ENCODE results near the gene YTHDC1.
A peak's percentile ranks its signal among the peaks of the same experiment; 100 is the strongest.

YTHDC1 gene

GRCh38 chr4:68344049-68344448, 5.8 kb downstream of the YTHDC1 start:
- Histone ChIP-seq H3K27ac (ENCODE audit: poor library complexity, severe bottlenecking) (peak overlapping the region; percentile 83), H3K27me3 (ENCODE audit: insufficient read depth, poor library complexity, severe bottlenecking) (no peaks in the 10 kb centered on the region), H3K36me3 (ENCODE audit: low read depth) (peaks cover 59% of the 10 kb centered on the region), H3K4me3 (ENCODE audit: severe bottlenecking) (no peak overlapping the region), H3K9me3 (ENCODE audit: severe bottlenecking) (no peaks in the 10 kb centered on the region), H3K4me1 (ENCODE audit: insufficient read depth, poor library complexity, severe bottlenecking) (peaks cover 78% of the 10 kb centered on the region)
- TF ChIP-seq CTCF (IDR thresholded peaks at IDR 0.05; ENCODE audit: poor library complexity, severe bottlenecking): no peak
- no peak for DNase-seq (ENCODE audit: low spot score)
- ATAC-seq (ENCODE audit: low read depth): no peak

- peaks cover 59% of the 10 kb centered on the region for H3K36me3 ChIP-seq (ENCODE audit: low read depth)
- H3K27me3 ChIP-seq (ENCODE audit: insufficient read depth, poor library complexity, severe bottlenecking): no peaks in the 10 kb centered on the region
- TF ChIP-seq CTCF (IDR thresholded peaks at IDR 0.05; ENCODE audit: poor library complexity, severe bottlenecking): no peak
- no peak for DNase-seq (ENCODE audit: low spot score)
- H3K4me3 ChIP-seq (ENCODE audit: severe bottlenecking): no peak overlapping the region
- no peaks in the 10 kb centered on the region for H3K9me3 ChIP-seq (ENCODE audit: severe bottlenecking)
- H3K27ac ChIP-seq (ENCODE audit: poor library complexity, severe bottlenecking): peak overlapping the region; percentile 83
- ATAC-seq (ENCODE audit: low read depth): peak; percentile 65
- H3K4me1 ChIP-seq (ENCODE audit: insufficient read depth, poor library complexity, severe bottlenecking): peaks cover 75% of the 10 kb centered on the region
These were observed 7.8 kb downstream of the YTHDC1 start for GRCh38 chr4:68342134-68342533.

- no peaks in the 10 kb centered on the region for H3K27me3 ChIP-seq (ENCODE audit: insufficient read depth, poor library complexity, severe bottlenecking)
- peaks cover 68% of the 10 kb centered on the region for H3K36me3 ChIP-seq (ENCODE audit: low read depth)
- DNase-seq (ENCODE audit: low spot score): no peak
- no peaks in the 10 kb centered on the region for H3K9me3 ChIP-seq (ENCODE audit: severe bottlenecking)
- peak overlapping the region; percentile 0 for H3K27ac ChIP-seq (ENCODE audit: poor library complexity, severe bottlenecking)
- no peak overlapping the region for H3K4me3 ChIP-seq (ENCODE audit: severe bottlenecking)
- no peak for ATAC-seq (ENCODE audit: low read depth)
- TF ChIP-seq CTCF (IDR thresholded peaks at IDR 0.05; ENCODE audit: poor library complexity, severe bottlenecking): no peak
- peaks cover 41% of the 10 kb centered on the region for H3K4me1 ChIP-seq (ENCODE audit: insufficient read depth, poor library complexity, severe bottlenecking)
These were observed 11.3 kb downstream of the YTHDC1 start for GRCh38 chr4:68338625-68339024.

- no peak overlapping the region for H3K4me3 ChIP-seq (ENCODE audit: severe bottlenecking)
- DNase-seq (ENCODE audit: low spot score) (no peak), ATAC-seq (ENCODE audit: low read depth) (no peak)
- peaks cover 32% of the 10 kb centered on the region for H3K4me1 ChIP-seq (ENCODE audit: insufficient read depth, poor library complexity, severe bottlenecking)
- no peak for TF ChIP-seq CTCF (IDR thresholded peaks at IDR 0.05; ENCODE audit: poor library complexity, severe bottlenecking)
- H3K27me3 ChIP-seq (ENCODE audit: insufficient read depth, poor library complexity, severe bottlenecking): no peaks in the 10 kb centered on the region
- H3K36me3 ChIP-seq (ENCODE audit: low read depth): peaks cover 76% of the 10 kb centered on the region
- no peak overlapping the region for H3K27ac ChIP-seq (ENCODE audit: poor library complexity, severe bottlenecking)
- H3K9me3 ChIP-seq (ENCODE audit: severe bottlenecking): no peaks in the 10 kb centered on the region
These were observed 12.4 kb downstream of the YTHDC1 start for GRCh38 chr4:68337522-68337921.

GRCh38 chr4:68337004-68337403, 12.9 kb downstream of the YTHDC1 start:
- H3K36me3 ChIP-seq (ENCODE audit: low read depth): peaks cover 76% of the 10 kb centered on the region
- no peaks in the 10 kb centered on the region for H3K9me3 ChIP-seq (ENCODE audit: severe bottlenecking)
- H3K27ac ChIP-seq (ENCODE audit: poor library complexity, severe bottlenecking): no peak overlapping the region
- ATAC-seq (ENCODE audit: low read depth): no peak
- H3K4me3 ChIP-seq (ENCODE audit: severe bottlenecking): no peak overlapping the region
- H3K4me1 ChIP-seq (ENCODE audit: insufficient read depth, poor library complexity, severe bottlenecking): peaks cover 27% of the 10 kb centered on the region
- no peaks in the 10 kb centered on the region for H3K27me3 ChIP-seq (ENCODE audit: insufficient read depth, poor library complexity, severe bottlenecking)
- no peak for DNase-seq (ENCODE audit: low spot score)
- TF ChIP-seq CTCF (IDR thresholded peaks at IDR 0.05; ENCODE audit: poor library complexity, severe bottlenecking): no peak

Measured in RWPE2 (cell line).